PC-3 (cell line): ENCODE measurements around the gene KIF13A. TPM values are rescaled to one million over a fixed set of nuclear protein-coding genes. Genes with fewer than 3 reads are reported as not detected.

Source experiments
- ATAC-seq: fragments of 200-7000 bp; cut with Tn5 transposase; 2 replicates; pipeline ENCODE4 v1.9.1; 2020; ENCODE audit warnings: mild to moderate bottlenecking, moderate library complexity
- BruUV-seq: library from RNA; stranded (reverse); fragments of 400-500 nt; replicated peaks from 2 replicates; lab custom pipeline; 2021; lab: Mats Ljungman, UMichigan
- CTCF ChIA-PET: fragments of 300-600 bp; sonication (Branson Sonifier 250); formaldehyde crosslinking; loops from one replicate; lab custom pipeline; 2022; ENCODE audit warnings: antibody characterized with exemption; lab: Charles Lee
- POLR2A ChIA-PET: fragments of 300-600 bp; sonication (Branson Sonifier 250); formaldehyde crosslinking; loops from one replicate; lab custom pipeline; 2022; ENCODE audit warnings: antibody characterized with exemption; ENCODE audit not compliant: unreplicated experiment; lab: Charles Lee
- DNase-seq: peaks from one replicate; pipeline ENCODE4 v3.0.0-alpha.2; 2015
- H2AFZ ChIP-seq: fragments of 300-600 bp; sonication (generic); 2 replicates; pipeline ENCODE4 v1.6.0; 2016; ENCODE audit warnings: antibody characterized with exemption, low read length
- H3F3A ChIP-seq: fragments of 300-600 bp; sonication (generic); one replicate; pipeline ENCODE4 v1.6.0; 2017; ENCODE audit warnings: antibody characterized with exemption, low read length, control low read depth, mild to moderate bottlenecking; ENCODE audit not compliant: unreplicated experiment
- H3K27ac ChIP-seq: fragments of 300-600 bp; sonication (generic); 2 replicates; pipeline ENCODE4 v1.5.1; 2016; ENCODE audit warnings: mild to moderate bottlenecking, low read length
- H3K27me3 ChIP-seq: fragments of 300-600 bp; sonication (generic); 2 replicates; pipeline ENCODE4 v1.6.1; 2016; ENCODE audit warnings: low read length, mixed read lengths
- H3K36me3 ChIP-seq: fragments of 300-600 bp; sonication (generic); 2 replicates; pipeline ENCODE4 v1.6.1; 2016; ENCODE audit warnings: low read depth, mixed run types, low read length, mixed read lengths
- H3K4me1 ChIP-seq: fragments of 300-600 bp; sonication (generic); 2 replicates; pipeline ENCODE4 v1.5.1; 2016; ENCODE audit warnings: low read length; ENCODE audit not compliant: insufficient read depth
- H3K4me2 ChIP-seq: fragments of 300-600 bp; sonication (generic); 2 replicates; pipeline ENCODE4 v1.6.0; 2016; ENCODE audit warnings: low read length
- H3K4me3 ChIP-seq: fragments of 300-600 bp; sonication (generic); 2 replicates; pipeline ENCODE4 v1.5.1; 2016; ENCODE audit warnings: mild to moderate bottlenecking, low read length, mixed read lengths
- H3K79me2 ChIP-seq: fragments of 300-600 bp; sonication (generic); 2 replicates; pipeline ENCODE4 v1.6.1; 2017; ENCODE audit warnings: low read length, mixed read lengths
- H3K9ac ChIP-seq: fragments of 300-600 bp; sonication (generic); 2 replicates; pipeline ENCODE4 v1.6.0; 2016; ENCODE audit warnings: mild to moderate bottlenecking, low read length
- H3K9me2 ChIP-seq: fragments of 300-600 bp; sonication (generic); replicated peaks from 2 replicates; pipeline ENCODE4 v1.6.1; 2016; ENCODE audit warnings: mixed run types, low read length, mixed read lengths
- H3K9me3 ChIP-seq: fragments of 300-600 bp; sonication (generic); 2 replicates; pipeline ENCODE4 v1.6.1; 2016; ENCODE audit warnings: low read length, mixed read lengths
- H4K20me1 ChIP-seq: fragments of 300-600 bp; sonication (generic); 2 replicates; pipeline ENCODE4 v1.6.1; 2016; ENCODE audit warnings: low read length, mixed read lengths
- CTCF ChIP-seq: fragments of 300-600 bp; sonication (generic); conservative IDR thresholded peaks from 2 replicates; pipeline ENCODE4 v1.5.1; 2017; ENCODE audit warnings: antibody characterized with exemption, low read depth, mild to moderate bottlenecking, low read length
- EZH2 ChIP-seq: fragments of 300-600 bp; sonication (generic); IDR thresholded peaks from one replicate; pipeline ENCODE4 v1.6.1; 2017; ENCODE audit warnings: antibody characterized with exemption, mild to moderate bottlenecking, low read length; ENCODE audit not compliant: unreplicated experiment
- EZH2phosphoT487 ChIP-seq: fragments of 300-600 bp; sonication (generic); IDR thresholded peaks from 2 replicates; pipeline ENCODE4 v1.6.1; 2018; ENCODE audit warnings: mild to moderate bottlenecking, antibody characterized with exemption, low read length, borderline replicate concordance
- intact Hi-C: fragments of 100-400 bp; cut with micrococcal nuclease; formaldehyde crosslinking; loops from 2 replicates; pipeline ENCODE4 v1.9.0; 2023
- total RNA-seq: library from RNA; depleted of rRNA; stranded (reverse); fragments of >200 nt; gene quantifications from 2 replicates; pipeline ENCODE4 v1.2.3, GENCODE V29; 2014

The KIF13A gene
- total RNA-seq, 1 experiment from 2014 or later: 21.3 TPM

GRCh38 chr6:17932330-17932852 lies 55.0 kb downstream of the KIF13A start:
- peaks cover 6% of the 10 kb centered on the region; the same call in 1 of the 2 replicates for H3K4me1 ChIP-seq
- H3K4me2 ChIP-seq: no peak overlapping the region
- H3K79me2 ChIP-seq: no peaks in the 10 kb centered on the region
- POLR2A ChIA-PET: no interaction called here
- no peak for ATAC-seq
- intact Hi-C loops: no loop called here
- no peaks in the 10 kb centered on the region for H3K9me2 ChIP-seq
- DNase-seq: no peak
- H3K27ac ChIP-seq: no peak overlapping the region
- H3F3A ChIP-seq: no peaks in the 10 kb centered on the region
- H2AFZ ChIP-seq: no peak overlapping the region
- TF ChIP-seq CTCF: no peak
- no peak for TF ChIP-seq EZH2
- TF ChIP-seq EZH2phosphoT487: no peak
- no peaks in the 10 kb centered on the region for H3K9me3 ChIP-seq
- H3K27me3 ChIP-seq: no peaks in the 10 kb centered on the region
- CTCF ChIA-PET: no interaction called here
- H3K4me3 ChIP-seq: no peak overlapping the region
- BruUV-seq: no TSS peak
- H3K36me3 ChIP-seq: no peaks in the 10 kb centered on the region
- H3K9ac ChIP-seq: no peak overlapping the region
- no peaks in the 10 kb centered on the region for H4K20me1 ChIP-seq

GRCh38 chr6:17931227-17931626 lies 56.2 kb downstream of the KIF13A start:
- Histone ChIP-seq H3F3A (no peaks in the 10 kb centered on the region), H3K9me3 (no peaks in the 10 kb centered on the region), H3K9me2 (no peaks in the 10 kb centered on the region), H3K4me2 (no peak overlapping the region), H3K36me3 (no peaks in the 10 kb centered on the region), H3K4me1 (peaks cover 6% of the 10 kb centered on the region; the same call in 1 of the 2 replicates), H2AFZ (no peak overlapping the region), H3K4me3 (no peak overlapping the region), H3K79me2 (no peaks in the 10 kb centered on the region), H3K27ac (no peak overlapping the region), H3K27me3 (no peaks in the 10 kb centered on the region), H4K20me1 (no peaks in the 10 kb centered on the region), H3K9ac (no peak overlapping the region)
- TF ChIP-seq CTCF (no peak), EZH2 (no peak), EZH2phosphoT487 (no peak)
- BruUV-seq: no TSS peak
- intact Hi-C loops: no loop called here
- DNase-seq (no peak), ATAC-seq (no peak)
- ChIA-PET CTCF (no interaction called here), POLR2A (no interaction called here)

GRCh38 chr6:17930321-17930993 lies 57.0 kb downstream of the KIF13A start:
- no peaks in the 10 kb centered on the region for H3K9me2 ChIP-seq
- H3K79me2 ChIP-seq: no peaks in the 10 kb centered on the region
- DNase-seq (no peak), ATAC-seq (no peak)
- H3K4me1 ChIP-seq: peaks cover 6% of the 10 kb centered on the region; the same call in 1 of the 2 replicates
- no TSS peak for BruUV-seq
- H3K9me3 ChIP-seq: no peaks in the 10 kb centered on the region
- no peak overlapping the region for H3K27ac ChIP-seq
- CTCF ChIA-PET: interaction anchor here (0.5 kb wide), 1 partner anchor 113 kb away, joined by 4 read pairs; no protein-coding TSS in a partner anchor
- no peak overlapping the region for H3K4me3 ChIP-seq
- H3K36me3 ChIP-seq: no peaks in the 10 kb centered on the region
- H3F3A ChIP-seq: no peaks in the 10 kb centered on the region
- no peaks in the 10 kb centered on the region for H3K27me3 ChIP-seq
- H3K4me2 ChIP-seq: no peak overlapping the region
- H4K20me1 ChIP-seq: no peaks in the 10 kb centered on the region
- intact Hi-C loops: no loop called here
- no peak for TF ChIP-seq CTCF
- TF ChIP-seq EZH2phosphoT487: no peak
- no peak for TF ChIP-seq EZH2
- H2AFZ ChIP-seq: no peak overlapping the region
- POLR2A ChIA-PET: no interaction called here
- H3K9ac ChIP-seq: no peak overlapping the region
